ENCODE measurements around the gene SPNS3.

Gene SPNS3, protein sequence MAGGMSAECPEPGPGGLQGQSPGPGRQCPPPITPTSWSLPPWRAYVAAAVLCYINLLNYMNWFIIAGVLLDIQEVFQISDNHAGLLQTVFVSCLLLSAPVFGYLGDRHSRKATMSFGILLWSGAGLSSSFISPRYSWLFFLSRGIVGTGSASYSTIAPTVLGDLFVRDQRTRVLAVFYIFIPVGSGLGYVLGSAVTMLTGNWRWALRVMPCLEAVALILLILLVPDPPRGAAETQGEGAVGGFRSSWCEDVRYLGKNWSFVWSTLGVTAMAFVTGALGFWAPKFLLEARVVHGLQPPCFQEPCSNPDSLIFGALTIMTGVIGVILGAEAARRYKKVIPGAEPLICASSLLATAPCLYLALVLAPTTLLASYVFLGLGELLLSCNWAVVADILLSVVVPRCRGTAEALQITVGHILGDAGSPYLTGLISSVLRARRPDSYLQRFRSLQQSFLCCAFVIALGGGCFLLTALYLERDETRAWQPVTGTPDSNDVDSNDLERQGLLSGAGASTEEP

DNA sequence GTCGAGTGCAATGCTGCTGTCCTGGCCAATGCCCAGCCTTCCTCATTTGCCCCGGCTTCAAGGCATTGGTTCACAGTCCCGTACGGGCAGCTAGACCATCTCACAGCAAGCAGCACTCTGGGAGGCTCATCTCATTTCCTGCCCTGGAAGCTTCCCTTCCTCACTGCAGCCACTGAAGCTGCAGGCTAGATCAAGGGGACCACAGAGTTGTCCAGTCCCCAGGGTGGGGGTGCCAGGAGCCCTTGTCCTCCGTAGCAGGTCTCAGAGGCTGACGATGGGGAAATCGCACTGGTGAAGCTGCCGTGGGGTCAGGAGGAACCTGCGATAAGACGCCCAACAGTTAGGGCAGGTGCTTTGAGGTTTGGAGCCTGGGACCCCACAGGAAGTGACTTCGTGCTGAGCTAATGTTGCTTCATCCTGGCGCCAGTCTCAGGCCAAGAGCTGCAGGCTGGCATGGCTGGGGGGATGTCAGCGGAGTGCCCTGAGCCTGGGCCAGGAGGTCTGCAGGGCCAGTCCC, at the start of gene SPNS3:
TSS of gene SPNS3 (plus strand) at position 426 of the 517 bp plus-strand sequence. CDS start at position 454, 28 bp downstream.
- CTCF ChIA-PET = interaction anchor here (2.7 kb wide), 1 partner anchor 13 kb away, joined by 16 read pairs; no protein-coding TSS in a partner anchor
- TF ChIP-seq, protein P1, sequence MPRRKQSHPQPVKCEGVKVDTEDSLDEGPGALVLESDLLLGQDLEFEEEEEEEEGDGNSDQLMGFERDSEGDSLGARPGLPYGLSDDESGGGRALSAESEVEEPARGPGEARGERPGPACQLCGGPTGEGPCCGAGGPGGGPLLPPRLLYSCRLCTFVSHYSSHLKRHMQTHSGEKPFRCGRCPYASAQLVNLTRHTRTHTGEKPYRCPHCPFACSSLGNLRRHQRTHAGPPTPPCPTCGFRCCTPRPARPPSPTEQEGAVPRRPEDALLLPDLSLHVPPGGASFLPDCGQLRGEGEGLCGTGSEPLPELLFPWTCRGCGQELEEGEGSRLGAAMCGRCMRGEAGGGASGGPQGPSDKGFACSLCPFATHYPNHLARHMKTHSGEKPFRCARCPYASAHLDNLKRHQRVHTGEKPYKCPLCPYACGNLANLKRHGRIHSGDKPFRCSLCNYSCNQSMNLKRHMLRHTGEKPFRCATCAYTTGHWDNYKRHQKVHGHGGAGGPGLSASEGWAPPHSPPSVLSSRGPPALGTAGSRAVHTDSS (tag by site-specific recombination; IDR thresholded peaks at IDR 0.05) = no peak
- no peak for TF ChIP-seq ZNF37A (tag by site-specific recombination; IDR thresholded peaks at IDR 0.05)
- TF ChIP-seq ZXDB (tag by site-specific recombination; IDR thresholded peaks at IDR 0.05) = no peak
- no peak for TF ChIP-seq ZNF24 (tag by site-specific recombination; IDR thresholded peaks at IDR 0.05)
- no peak for TF ChIP-seq ZNF776 (tag by site-specific recombination; IDR thresholded peaks at IDR 0.05; ENCODE audit: borderline replicate concordance)
- TF ChIP-seq, protein P2, sequence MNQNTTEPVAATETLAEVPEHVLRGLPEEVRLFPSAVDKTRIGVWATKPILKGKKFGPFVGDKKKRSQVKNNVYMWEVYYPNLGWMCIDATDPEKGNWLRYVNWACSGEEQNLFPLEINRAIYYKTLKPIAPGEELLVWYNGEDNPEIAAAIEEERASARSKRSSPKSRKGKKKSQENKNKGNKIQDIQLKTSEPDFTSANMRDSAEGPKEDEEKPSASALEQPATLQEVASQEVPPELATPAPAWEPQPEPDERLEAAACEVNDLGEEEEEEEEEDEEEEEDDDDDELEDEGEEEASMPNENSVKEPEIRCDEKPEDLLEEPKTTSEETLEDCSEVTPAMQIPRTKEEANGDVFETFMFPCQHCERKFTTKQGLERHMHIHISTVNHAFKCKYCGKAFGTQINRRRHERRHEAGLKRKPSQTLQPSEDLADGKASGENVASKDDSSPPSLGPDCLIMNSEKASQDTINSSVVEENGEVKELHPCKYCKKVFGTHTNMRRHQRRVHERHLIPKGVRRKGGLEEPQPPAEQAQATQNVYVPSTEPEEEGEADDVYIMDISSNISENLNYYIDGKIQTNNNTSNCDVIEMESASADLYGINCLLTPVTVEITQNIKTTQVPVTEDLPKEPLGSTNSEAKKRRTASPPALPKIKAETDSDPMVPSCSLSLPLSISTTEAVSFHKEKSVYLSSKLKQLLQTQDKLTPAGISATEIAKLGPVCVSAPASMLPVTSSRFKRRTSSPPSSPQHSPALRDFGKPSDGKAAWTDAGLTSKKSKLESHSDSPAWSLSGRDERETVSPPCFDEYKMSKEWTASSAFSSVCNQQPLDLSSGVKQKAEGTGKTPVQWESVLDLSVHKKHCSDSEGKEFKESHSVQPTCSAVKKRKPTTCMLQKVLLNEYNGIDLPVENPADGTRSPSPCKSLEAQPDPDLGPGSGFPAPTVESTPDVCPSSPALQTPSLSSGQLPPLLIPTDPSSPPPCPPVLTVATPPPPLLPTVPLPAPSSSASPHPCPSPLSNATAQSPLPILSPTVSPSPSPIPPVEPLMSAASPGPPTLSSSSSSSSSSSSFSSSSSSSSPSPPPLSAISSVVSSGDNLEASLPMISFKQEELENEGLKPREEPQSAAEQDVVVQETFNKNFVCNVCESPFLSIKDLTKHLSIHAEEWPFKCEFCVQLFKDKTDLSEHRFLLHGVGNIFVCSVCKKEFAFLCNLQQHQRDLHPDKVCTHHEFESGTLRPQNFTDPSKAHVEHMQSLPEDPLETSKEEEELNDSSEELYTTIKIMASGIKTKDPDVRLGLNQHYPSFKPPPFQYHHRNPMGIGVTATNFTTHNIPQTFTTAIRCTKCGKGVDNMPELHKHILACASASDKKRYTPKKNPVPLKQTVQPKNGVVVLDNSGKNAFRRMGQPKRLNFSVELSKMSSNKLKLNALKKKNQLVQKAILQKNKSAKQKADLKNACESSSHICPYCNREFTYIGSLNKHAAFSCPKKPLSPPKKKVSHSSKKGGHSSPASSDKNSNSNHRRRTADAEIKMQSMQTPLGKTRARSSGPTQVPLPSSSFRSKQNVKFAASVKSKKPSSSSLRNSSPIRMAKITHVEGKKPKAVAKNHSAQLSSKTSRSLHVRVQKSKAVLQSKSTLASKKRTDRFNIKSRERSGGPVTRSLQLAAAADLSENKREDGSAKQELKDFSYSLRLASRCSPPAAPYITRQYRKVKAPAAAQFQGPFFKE (tag by site-specific recombination; IDR thresholded peaks at IDR 0.05; ENCODE audit: borderline replicate concordance) = no peak
- TF ChIP-seq ZNF280C (tag by site-specific recombination; IDR thresholded peaks at IDR 0.05) = no peak
- TF ChIP-seq, protein P3, sequence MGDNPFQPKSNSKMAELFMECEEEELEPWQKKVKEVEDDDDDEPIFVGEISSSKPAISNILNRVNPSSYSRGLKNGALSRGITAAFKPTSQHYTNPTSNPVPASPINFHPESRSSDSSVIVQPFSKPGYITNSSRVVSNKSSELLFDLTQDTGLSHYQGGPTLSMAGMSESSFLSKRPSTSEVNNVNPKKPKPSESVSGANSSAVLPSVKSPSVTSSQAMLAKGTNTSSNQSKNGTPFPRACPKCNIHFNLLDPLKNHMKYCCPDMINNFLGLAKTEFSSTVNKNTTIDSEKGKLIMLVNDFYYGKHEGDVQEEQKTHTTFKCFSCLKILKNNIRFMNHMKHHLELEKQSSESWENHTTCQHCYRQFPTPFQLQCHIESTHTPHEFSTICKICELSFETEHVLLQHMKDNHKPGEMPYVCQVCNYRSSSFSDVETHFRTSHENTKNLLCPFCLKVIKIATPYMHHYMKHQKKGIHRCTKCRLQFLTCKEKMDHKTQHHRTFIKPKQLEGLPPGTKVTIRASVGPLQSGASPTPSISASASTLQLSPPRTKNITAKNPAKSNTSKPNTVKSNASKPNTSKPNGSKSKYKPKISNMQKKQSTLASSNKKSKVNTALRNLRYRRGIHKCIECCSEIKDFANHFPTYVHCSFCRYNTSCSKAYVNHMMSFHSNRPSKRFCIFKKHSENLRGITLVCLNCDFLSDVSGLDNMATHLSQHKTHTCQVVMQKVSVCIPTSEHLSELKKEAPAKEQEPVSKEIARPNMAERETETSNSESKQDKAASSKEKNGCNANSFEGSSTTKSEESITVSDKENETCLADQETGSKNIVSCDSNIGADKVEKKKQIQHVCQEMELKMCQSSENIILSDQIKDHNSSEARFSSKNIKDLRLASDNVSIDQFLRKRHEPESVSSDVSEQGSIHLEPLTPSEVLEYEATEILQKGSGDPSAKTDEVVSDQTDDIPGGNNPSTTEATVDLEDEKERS (tag by site-specific recombination; IDR thresholded peaks at IDR 0.05) = no peak
- no peak for TF ChIP-seq ZNF341 (tag by site-specific recombination; IDR thresholded peaks at IDR 0.05; ENCODE audit: low read depth)
- no peak for TF ChIP-seq ZBTB7A (tag by site-specific recombination; IDR thresholded peaks at IDR 0.05; ENCODE audit: low read depth)
- TF ChIP-seq ZNF530 (tag by site-specific recombination; IDR thresholded peaks at IDR 0.05; ENCODE audit: low read depth) = no peak
- TF ChIP-seq, protein P4, sequence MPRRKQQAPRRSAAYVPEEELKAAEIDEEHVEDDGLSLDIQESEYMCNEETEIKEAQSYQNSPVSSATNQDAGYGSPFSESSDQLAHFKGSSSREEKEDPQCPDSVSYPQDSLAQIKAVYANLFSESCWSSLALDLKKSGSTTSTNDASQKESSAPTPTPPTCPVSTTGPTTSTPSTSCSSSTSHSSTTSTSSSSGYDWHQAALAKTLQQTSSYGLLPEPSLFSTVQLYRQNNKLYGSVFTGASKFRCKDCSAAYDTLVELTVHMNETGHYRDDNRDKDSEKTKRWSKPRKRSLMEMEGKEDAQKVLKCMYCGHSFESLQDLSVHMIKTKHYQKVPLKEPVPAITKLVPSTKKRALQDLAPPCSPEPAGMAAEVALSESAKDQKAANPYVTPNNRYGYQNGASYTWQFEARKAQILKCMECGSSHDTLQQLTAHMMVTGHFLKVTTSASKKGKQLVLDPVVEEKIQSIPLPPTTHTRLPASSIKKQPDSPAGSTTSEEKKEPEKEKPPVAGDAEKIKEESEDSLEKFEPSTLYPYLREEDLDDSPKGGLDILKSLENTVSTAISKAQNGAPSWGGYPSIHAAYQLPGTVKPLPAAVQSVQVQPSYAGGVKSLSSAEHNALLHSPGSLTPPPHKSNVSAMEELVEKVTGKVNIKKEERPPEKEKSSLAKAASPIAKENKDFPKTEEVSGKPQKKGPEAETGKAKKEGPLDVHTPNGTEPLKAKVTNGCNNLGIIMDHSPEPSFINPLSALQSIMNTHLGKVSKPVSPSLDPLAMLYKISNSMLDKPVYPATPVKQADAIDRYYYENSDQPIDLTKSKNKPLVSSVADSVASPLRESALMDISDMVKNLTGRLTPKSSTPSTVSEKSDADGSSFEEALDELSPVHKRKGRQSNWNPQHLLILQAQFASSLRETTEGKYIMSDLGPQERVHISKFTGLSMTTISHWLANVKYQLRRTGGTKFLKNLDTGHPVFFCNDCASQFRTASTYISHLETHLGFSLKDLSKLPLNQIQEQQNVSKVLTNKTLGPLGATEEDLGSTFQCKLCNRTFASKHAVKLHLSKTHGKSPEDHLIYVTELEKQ (tag by site-specific recombination; IDR thresholded peaks at IDR 0.05; ENCODE audit: borderline replicate concordance) = no peak
- TF ChIP-seq ZNF398 (tag by site-specific recombination; IDR thresholded peaks at IDR 0.05) = no peak
- Histone ChIP-seq H3K36me3 (ENCODE audit: control insufficient read depth in 2 of 2, insufficient read depth in 1 of 2, low read length in 2 of 2) (no peaks in the 10 kb centered on the region), H3K4me3 (ENCODE audit: low read depth, low read length) (no peak within 1 kb of the TSS), H3K4me1 (ENCODE audit: control insufficient read depth, insufficient read depth, low read length) (no peaks in the 10 kb centered on the region), H3K9me3 (ENCODE audit: control insufficient read depth, insufficient read depth, low read depth, low read length) (no peaks in the 10 kb centered on the region), H3K27ac (ENCODE audit: extremely low read depth, low read depth, low read length) (no peak within 1 kb of the TSS)
- POLR2A ChIA-PET = no interaction called here

Measured in HEK293 (cell line).